Skin epidermis (tissue), 12 donors: ENCODE results near the gene BLTP3B.
"Not testable (repeated sequence)": the region's sequence is repeated elsewhere in the genome, so short reads cannot be mapped to it uniquely, and the experiment has no call there.

ENCODE experiments used
- H3K27ac ChIP-seq, 21 experiments: fragments of 200-600 bp; sonication (generic) in 11 of 21; one replicate each; pipeline ENCODE4 v1.5.0; 2020; ENCODE audit warnings: mild to moderate bottlenecking in 3 of 21, inconsistent platforms in 2 of 21, moderate library complexity in 2 of 21
- H3K4me3 ChIP-seq, 7 experiments: fragments of 200-600 bp; sonication (generic) in 2 of 7; one replicate each; pipeline ENCODE4 v1.5.0; 2020; ENCODE audit warnings: inconsistent platforms in 2 of 7, mild to moderate bottlenecking in 2 of 7, moderate library complexity in 1 of 7

BLTP3B gene

GRCh38 chr12:100142851-100143559 is at the start of gene BLTP3B:
BLTP3B (minus strand) TSS chr12:100142874; CDS start chr12:100142635, 239 bp downstream.
- Histone ChIP-seq H3K27ac (peak within 1 kb of the TSS; percentile 75 to 99 (median 96)), H3K4me3 (peak within 1 kb of the TSS; percentile 77 to 99 (median 95))

DNA sequence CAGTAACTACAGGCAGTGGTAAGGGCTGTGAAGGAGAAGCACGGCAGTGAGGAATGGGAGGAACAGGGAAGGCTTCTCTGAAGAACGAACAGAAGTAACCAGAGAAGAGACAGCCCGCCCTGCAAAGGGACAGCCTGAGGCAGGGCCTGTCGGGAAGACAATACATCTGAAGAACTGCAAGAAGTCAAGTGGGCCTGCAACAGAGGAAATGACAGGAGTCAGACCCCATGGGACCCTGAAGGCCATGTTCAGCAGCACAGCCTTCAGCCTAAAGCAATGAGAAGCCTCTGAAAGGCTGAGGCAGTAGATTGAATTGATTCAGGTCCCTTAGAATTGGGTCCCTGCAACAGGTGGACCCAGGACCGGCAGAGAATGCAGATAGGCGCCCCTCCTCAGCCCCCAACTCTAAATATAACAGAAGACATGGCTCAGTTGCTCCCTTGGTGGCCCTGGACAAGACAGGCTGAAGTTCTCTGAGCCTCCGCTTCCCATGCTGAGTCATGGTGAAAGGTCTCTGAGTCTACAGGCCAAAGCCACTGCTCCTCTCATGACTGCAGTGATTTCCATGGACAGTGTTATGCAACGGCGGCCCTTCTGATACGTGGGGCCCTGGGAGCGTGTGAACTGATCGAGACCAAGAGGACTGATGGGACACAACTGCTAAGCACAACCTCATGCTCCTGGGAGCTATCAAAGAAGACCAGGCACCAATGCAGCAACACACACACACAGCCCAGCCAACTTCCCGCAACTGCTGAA is 47.1 kb upstream of the BLTP3B start:
- Histone ChIP-seq H3K27ac (no peak overlapping the region), H3K4me3 (no peak overlapping the region)

DNA sequence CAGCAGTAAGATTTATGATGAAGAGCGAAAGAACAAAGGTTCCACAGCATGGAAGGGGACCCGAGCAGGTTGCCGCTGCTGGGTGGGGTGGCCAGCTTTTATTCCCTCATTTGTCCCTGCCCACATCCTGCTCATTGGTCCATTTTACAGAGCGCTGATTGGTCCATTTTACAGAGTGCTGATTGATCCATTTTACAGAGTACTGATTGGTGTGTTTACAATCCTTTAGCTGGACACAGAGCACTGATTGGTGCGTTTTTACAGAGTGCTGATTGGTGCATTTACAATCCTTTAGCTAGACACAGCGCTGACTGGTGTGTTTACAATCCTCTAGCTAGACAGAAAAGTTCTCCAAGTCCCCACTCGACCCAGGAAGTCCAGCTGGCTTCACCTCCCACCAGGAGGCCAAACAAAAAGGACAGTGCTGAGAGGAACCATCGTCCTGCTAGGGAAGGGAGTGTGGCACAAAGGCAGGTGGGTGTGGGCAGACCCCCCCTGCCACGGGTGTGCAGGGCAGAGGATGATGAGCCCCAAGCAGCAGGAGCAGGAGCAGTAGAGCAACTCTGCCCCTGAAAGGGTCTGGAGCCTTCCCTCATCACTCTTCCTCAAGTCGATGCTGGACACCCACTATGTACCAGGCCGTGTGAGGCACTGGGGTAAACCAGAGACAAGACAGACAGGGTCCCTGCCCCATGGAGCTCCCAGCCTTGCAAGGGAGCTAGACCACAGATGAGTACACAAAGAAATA is 46.4 kb upstream of the BLTP3B start:
- H3K4me3 ChIP-seq, H3K27ac ChIP-seq: not testable (repeated sequence)

DNA sequence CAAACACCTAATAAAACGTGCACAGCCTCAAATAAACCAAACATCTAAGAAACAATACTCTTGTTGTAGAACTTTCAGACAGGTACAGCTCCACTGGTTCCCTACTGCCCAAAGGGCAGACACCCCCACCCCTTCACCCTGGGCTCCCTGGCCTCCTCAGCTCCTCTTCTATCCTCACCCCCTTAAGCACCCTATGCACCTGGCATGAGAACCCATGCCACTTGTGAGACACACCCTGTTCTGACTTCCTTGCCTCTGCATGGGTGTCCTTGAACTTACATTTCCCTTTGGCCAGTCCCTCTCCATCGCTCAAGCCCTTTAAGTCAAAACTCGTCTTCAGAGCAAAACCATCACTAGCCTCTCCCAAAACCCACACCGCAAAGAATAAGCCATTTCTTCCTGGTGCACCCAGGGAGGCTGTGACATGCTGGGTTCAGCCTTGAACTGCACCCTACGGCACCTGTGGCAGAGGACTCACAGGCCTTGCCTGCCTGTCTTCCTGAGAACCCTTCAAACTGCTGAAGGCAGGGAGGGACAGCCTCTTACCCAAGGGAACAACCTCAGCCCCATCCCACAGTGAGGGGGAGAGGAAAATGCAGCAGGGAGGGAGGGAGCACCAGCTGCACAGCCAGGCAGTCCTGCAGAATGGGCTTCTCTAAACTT is 45.3 kb upstream of the BLTP3B start:
- H3K4me3 ChIP-seq: no peak overlapping the region
- H3K27ac ChIP-seq: no peak overlapping the region

GRCh38 chr12:100187068-100187467 is 44.4 kb upstream of the BLTP3B start:
- H3K27ac ChIP-seq: no peak overlapping the region
- H3K4me3 ChIP-seq: no peak overlapping the region

- H3K4me3 ChIP-seq: no peak overlapping the region
These were observed 43.4 kb upstream of the BLTP3B start for GRCh38 chr12:100186071-100186470.

GRCh38 chr12:100185361-100185894 is 42.8 kb upstream of the BLTP3B start:
- peak overlapping the region in 5 of 21 experiments; percentile 28 to 52 (median 36) for H3K27ac ChIP-seq
- H3K4me3 ChIP-seq: no peak overlapping the region

More at GRCh38 chr12:100186071-100186470, 43.4 kb upstream of the BLTP3B start:
- H3K27ac ChIP-seq: peak overlapping the region in 2 of 21 experiments; percentile 36 to 39

- H3K27ac ChIP-seq: peak overlapping the region in 1 of 21 experiments; percentile 52
- H3K4me3 ChIP-seq: no peak overlapping the region
These were observed 42.0 kb upstream of the BLTP3B start for GRCh38 chr12:100184549-100185145.

- Histone ChIP-seq H3K27ac (no peak overlapping the region), H3K4me3 (no peak overlapping the region)
These were observed 36.6 kb upstream of the BLTP3B start for GRCh38 chr12:100179252-100179651.

GRCh38 chr12:100176493-100176892 is 33.8 kb upstream of the BLTP3B start:
- H3K4me3 ChIP-seq, H3K27ac ChIP-seq: not testable (repeated sequence)

DNA sequence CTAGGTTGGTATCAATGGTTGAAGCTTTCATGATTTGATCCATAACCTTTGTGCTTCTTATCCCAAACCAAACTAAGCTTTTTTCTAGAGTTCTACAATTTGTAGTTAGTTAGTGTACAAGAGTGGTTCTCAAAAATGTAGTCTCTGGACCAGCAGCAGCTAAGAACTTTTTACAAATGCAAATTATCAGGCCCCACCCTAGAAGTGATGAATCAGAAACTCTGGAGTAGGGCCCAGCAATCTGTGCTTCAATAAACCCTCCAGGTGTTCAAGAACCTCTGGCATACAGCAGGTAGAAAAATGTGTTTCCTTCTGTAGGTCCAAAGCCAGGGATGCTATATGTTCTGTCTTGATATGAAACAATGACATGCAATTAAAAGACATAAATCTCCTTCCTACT is 31.8 kb upstream of the BLTP3B start:
- Histone ChIP-seq H3K27ac (no peak overlapping the region), H3K4me3 (no peak overlapping the region)

GRCh38 chr12:100173111-100173510 is 30.4 kb upstream of the BLTP3B start:
- H3K27ac ChIP-seq: no peak overlapping the region

DNA sequence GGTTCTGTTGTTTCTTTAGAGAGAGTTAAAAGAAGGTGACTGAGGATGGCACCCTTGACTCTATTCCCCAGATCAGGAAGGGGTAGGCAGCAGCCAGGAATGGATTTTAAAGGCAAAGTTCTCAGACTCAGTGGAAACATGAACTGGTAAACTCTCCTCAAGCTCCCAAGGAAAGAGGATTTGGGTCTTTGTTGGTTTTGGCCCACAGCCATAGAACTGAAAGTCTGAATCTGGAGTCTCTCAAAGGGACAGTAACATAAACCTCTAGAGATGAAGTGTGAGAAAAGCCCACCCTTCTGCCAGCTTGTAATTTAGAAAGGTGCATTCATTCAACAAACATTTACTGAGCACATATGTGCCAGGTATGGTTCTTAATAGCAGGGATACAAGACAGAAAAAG is 28.6 kb upstream of the BLTP3B start:
- H3K27ac ChIP-seq: no peak overlapping the region

More at GRCh38 chr12:100173111-100173510, 30.4 kb upstream of the BLTP3B start:
- no peak overlapping the region for H3K4me3 ChIP-seq

DNA sequence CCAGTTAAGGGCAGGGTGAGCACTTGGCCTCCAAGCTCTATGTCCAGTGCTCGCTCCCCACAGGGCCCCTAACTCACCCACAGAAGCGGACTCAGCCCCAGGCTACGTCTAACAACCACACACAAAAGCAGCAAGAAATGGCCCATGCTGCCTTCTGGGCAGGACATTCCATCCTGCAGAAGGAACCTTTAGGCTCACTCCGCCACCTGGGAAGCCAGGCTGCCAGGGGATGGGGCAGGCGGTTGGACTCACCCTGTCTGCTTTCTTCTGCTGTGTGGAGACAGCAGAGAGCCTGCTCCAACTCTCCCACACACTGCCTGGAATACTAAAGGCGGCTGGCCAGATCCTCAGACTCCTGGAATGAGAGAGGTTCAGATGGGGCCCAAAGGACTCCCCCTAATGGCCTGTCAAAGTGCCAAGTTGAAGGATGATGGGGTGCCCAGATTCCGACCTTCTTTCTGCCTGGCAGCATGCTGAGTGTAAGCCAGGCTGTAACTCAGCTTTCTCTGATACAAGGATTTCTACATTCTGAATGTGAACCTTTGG is 27.7 kb upstream of the BLTP3B start:
- H3K27ac ChIP-seq: no peak overlapping the region
- no peak overlapping the region for H3K4me3 ChIP-seq

More for the DNA sequence above, 28.6 kb upstream of the BLTP3B start:
- H3K4me3 ChIP-seq: no peak overlapping the region

DNA sequence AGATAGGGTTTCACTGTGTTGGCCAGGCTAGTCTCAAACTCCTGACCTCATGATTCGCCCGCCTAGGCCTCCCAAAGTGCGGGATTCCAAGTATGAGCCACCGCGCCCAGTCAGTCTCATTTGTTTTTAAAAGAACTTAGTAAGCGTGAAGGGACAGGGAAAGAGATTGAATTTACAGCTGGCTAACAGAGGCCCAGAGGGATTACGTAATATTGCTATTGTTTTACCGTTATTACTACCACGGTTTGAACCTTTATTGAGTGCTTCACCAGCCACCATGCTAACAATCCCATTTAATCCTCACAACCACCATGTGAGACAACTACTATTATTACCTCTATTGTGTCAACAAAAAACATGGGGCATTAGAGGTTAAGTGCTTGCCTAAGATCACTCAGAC is 26.7 kb upstream of the BLTP3B start:
- Histone ChIP-seq H3K4me3 (no peak overlapping the region), H3K27ac (no peak overlapping the region)

- Histone ChIP-seq H3K4me3 (no peak overlapping the region), H3K27ac (no peak overlapping the region)
These were observed 25.9 kb upstream of the BLTP3B start for GRCh38 chr12:100168562-100168961.

- H3K27ac ChIP-seq: no peak overlapping the region
- no peak overlapping the region for H3K4me3 ChIP-seq
These were observed 23.6 kb upstream of the BLTP3B start for GRCh38 chr12:100166232-100166631.

DNA sequence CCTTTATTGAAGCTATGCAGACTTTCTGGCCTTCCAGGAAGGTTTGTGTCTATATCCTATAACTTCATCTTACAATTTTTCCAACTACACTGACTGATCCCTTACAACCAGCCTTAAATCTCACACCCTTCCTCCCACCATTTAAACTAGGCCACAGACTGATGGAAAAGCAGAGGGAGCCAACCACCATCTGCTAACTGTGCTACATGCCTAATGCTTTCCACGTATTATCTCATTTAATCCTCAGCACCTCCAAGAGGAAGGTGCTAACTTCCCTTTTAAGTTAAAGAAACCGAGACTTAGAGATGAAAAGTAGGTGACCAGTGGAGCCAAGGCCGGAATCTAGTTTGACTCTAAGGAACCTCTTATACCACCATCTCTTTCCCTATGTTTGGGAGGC is 22.7 kb upstream of the BLTP3B start:
- H3K4me3 ChIP-seq: no peak overlapping the region
- no peak overlapping the region for H3K27ac ChIP-seq

GRCh38 chr12:100164153-100164704 is 21.6 kb upstream of the BLTP3B start:
- peak overlapping the region in 3 of 7 experiments; percentile 3 to 20 (median 9) for H3K4me3 ChIP-seq

More at GRCh38 chr12:100164153-100164704, 21.6 kb upstream of the BLTP3B start:
- H3K27ac ChIP-seq: no peak overlapping the region
